Measurements from ENCODE around the gene VCAM1. TPM values are rescaled to one million over a fixed set of nuclear protein-coding genes. Genes with fewer than 3 reads are reported as not detected.

VCAM1 gene
- total RNA-seq (2022; extraction: Qiagen RNA extraction), result 0.04 to 0.06 TPM (median 0.05 TPM) in 4 of 5 replicates, not detected in the other

GRCh38 chr1:100719490-100719889 is at the start of gene VCAM1:
Gene VCAM1 (plus strand): TSS chr1:100719742. CDS start chr1:100719861, 119 bp downstream.

Other genes starting within 250 kb of the VCAM1 start
- not detected in 5 replicates for gene GPR88, start 181.6 kb upstream of the VCAM1 start, total RNA-seq (2022; extraction: Qiagen RNA extraction)
- gene EXTL2, start 175.1 kb downstream of the VCAM1 start, total RNA-seq (2022; extraction: Qiagen RNA extraction), result 5.8 to 7.9 TPM (median 7.2 TPM) in 5 replicates
- 7.5 to 13.2 TPM (median 11.9 TPM) in 5 replicates for gene SLC30A7, start 176.3 kb downstream of the VCAM1 start, total RNA-seq (2022; extraction: Qiagen RNA extraction)

All from A549 treated with dexamethasone at 1 μM for 4 hours (cell line).